ENCODE results near the gene AUTS2.

AUTS2 gene

DNA sequence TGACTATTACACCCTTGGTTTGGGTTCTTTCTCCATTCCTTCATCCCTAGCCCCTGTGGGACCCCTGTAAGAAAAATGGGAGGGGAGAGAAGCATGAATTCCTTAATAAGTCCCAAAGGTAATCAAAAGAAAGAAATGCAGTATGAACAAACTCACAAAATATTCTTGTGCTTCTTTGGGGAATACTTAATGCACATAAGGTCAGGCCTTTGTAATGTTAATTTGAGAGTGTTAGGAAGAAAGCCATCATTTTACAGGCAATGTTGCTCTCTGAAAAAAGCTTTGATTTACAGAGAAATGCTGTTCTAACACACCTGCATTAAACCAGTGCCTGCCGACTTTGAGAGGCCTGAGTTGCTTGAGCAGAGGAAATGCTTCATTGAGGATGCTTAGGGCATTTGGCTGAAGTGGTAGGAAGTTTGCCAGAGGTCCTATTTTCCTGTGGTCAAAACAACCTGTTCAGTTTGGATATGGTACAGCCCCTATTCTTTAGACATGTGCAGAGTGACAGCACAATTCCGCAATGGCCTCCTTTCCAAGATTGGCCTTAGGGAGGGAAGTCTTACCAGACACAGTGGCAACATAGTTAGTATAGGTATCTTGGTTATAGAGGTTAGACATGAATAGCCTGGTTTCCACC, 643.4 kb downstream of the AUTS2 start:
- no peaks in the 10 kb centered on the region for H3K36me3 Mint-ChIP-seq (ENCODE audit: low read depth)
- no peak overlapping the region for H3K27ac Mint-ChIP-seq
- no peaks in the 10 kb centered on the region for H3K27me3 Mint-ChIP-seq (ENCODE audit: low read depth)
- H3K9me3 Mint-ChIP-seq: no peaks in the 10 kb centered on the region
- no peak overlapping the region for H3K4me3 Mint-ChIP-seq
- H3K4me1 Mint-ChIP-seq: peaks cover 24% of the 10 kb centered on the region
- TF ChIP-seq, protein P1, sequence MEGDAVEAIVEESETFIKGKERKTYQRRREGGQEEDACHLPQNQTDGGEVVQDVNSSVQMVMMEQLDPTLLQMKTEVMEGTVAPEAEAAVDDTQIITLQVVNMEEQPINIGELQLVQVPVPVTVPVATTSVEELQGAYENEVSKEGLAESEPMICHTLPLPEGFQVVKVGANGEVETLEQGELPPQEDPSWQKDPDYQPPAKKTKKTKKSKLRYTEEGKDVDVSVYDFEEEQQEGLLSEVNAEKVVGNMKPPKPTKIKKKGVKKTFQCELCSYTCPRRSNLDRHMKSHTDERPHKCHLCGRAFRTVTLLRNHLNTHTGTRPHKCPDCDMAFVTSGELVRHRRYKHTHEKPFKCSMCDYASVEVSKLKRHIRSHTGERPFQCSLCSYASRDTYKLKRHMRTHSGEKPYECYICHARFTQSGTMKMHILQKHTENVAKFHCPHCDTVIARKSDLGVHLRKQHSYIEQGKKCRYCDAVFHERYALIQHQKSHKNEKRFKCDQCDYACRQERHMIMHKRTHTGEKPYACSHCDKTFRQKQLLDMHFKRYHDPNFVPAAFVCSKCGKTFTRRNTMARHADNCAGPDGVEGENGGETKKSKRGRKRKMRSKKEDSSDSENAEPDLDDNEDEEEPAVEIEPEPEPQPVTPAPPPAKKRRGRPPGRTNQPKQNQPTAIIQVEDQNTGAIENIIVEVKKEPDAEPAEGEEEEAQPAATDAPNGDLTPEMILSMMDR (IDR thresholded peaks at IDR 0.05; ENCODE audit: unreplicated experiment in 3 of 3): no peak

DNA sequence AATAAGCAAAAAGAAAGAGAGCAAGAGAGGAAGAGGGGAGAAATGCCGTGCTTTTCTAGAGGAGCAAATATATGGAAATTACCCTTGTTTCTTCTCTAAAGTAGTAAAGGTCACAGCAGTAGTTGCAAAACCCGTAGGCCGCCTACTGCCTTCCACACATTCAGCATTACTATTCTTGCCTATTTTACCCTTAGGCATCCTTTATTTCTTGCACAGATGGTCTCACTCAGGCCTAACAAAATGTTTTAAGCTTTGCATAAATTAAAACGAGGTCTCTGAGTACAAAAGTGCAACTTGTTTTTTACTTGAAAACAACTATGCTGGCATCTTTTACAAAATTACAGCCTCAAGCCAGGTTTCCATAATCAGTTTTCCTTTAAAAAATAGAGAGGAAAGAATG, 644.6 kb downstream of the AUTS2 start:
- TF ChIP-seq, protein P1 (IDR thresholded peaks at IDR 0.05; ENCODE audit: unreplicated experiment in 3 of 3): no peak
- Mint-ChIP-seq H3K27ac (no peak overlapping the region), H3K4me1 (peaks cover 18% of the 10 kb centered on the region), H3K27me3 (ENCODE audit: low read depth) (no peaks in the 10 kb centered on the region), H3K36me3 (ENCODE audit: low read depth) (peaks cover 6% of the 10 kb centered on the region), H3K4me3 (no peak overlapping the region), H3K9me3 (peaks cover 5% of the 10 kb centered on the region)

- Mint-ChIP-seq H3K27ac (no peak overlapping the region), H3K9me3 (peaks cover 6% of the 10 kb centered on the region), H3K4me1 (peaks cover 12% of the 10 kb centered on the region), H3K27me3 (ENCODE audit: low read depth) (no peaks in the 10 kb centered on the region), H3K4me3 (no peak overlapping the region), H3K36me3 (ENCODE audit: low read depth) (peaks cover 13% of the 10 kb centered on the region)
- TF ChIP-seq, protein P1 (IDR thresholded peaks at IDR 0.05; ENCODE audit: unreplicated experiment in 3 of 3): no peak
Measured at GRCh38 chr7:70243443-70243842, 645.2 kb downstream of the AUTS2 start.

DNA sequence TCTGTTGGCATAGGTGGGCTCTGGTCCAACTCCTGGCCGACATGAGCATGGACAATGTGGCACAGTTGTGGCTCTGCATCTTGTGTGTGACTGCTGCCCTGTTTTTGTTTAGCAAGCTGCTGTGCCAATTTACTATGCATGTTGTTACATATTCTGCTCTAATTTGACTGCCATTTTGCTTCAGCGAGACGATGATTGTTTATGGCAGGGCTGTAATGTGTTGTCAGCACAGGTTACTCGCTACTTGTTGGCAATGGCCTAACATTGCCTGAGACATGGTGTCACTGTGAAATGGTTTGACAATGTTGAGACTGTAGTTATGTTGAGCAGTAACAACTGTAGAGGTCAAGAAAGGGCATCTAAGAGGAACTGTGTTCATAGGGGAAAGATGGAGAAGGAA, 659.6 kb downstream of the AUTS2 start:
- Mint-ChIP-seq H3K9me3 (peaks cover 5% of the 10 kb centered on the region), H3K27me3 (ENCODE audit: low read depth) (no peaks in the 10 kb centered on the region)

GRCh38 chr7:70259502-70259901, 661.2 kb downstream of the AUTS2 start:
- Mint-ChIP-seq H3K4me1 (peaks cover 15% of the 10 kb centered on the region), H3K27ac (no peak overlapping the region), H3K4me3 (no peak overlapping the region), H3K9me3 (no peaks in the 10 kb centered on the region), H3K36me3 (ENCODE audit: low read depth) (peaks cover 1% of the 10 kb centered on the region), H3K27me3 (ENCODE audit: low read depth) (no peaks in the 10 kb centered on the region)
- TF ChIP-seq, protein P1 (IDR thresholded peaks at IDR 0.05; ENCODE audit: unreplicated experiment in 3 of 3): no peak

More for the DNA sequence above, 659.6 kb downstream of the AUTS2 start:
- Mint-ChIP-seq H3K4me1 (peaks cover 8% of the 10 kb centered on the region), H3K27ac (no peak overlapping the region), H3K4me3 (no peak overlapping the region), H3K36me3 (ENCODE audit: low read depth) (peaks cover 9% of the 10 kb centered on the region)
- TF ChIP-seq, protein P1 (IDR thresholded peaks at IDR 0.05; ENCODE audit: unreplicated experiment in 3 of 3): no peak
